Stimulated activated CD8-positive, alpha-beta memory T cell treated with anti-CD3 and anti-CD28 coated beads, Interleukin-7, amount 100 ng/mL, for 24 hours (primary cell): ENCODE measurements around the gene ZC3H7B.

Experiments used
- DNase-seq: peaks from one replicate; pipeline ENCODE4 v3.0.0-alpha.2; 2020; ENCODE audit warnings: low read depth

Gene ZC3H7B

GRCh38 chr22:41332217-41332939 lies 31.1 kb downstream of the ZC3H7B start:
- no peak for DNase-seq

DNA sequence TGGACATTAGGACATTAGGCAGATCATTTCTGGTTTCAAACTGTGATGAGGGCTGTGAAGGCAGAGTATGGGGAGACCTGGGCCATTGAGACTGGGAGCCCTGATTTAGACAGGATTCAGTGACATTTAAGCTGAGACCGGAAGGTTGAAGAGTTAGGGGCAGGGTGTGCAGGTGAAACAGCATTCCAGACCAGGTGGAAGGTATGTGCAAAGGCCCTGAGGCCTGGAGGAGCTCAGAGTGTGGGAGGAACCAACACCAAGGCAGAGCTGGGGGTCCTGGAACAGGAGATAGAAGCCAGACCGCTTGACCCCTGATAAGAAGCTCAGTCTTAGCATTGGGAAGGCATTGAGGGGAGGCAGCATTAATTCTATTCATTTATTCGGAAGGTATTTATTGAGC lies 32.5 kb downstream of the ZC3H7B start:
- DNase-seq, result no peak

DNA sequence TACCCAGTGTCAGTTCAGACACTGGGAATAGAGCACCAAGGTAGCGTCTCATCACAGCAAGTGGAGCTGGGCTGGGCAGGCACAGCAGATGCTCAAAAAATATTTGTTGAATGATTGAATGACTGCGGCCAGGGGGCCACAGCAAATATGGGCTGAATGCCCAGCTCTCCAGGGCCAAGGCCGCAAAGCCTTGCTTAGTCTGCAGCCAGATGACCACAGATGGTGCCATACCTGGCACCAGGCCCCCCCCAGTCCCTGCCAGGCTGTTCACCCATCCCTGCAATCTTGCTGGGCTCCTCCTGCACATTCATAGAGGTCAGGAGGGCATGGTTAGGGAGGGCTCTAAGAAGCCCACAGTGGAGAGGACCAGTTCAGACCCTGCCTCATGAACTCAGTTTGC lies 32.9 kb downstream of the ZC3H7B start:
- no peak for DNase-seq

GRCh38 chr22:41334951-41335635 lies 33.8 kb downstream of the ZC3H7B start:
- DNase-seq, result no peak

GRCh38 chr22:41338614-41339212 lies 37.4 kb downstream of the ZC3H7B start:
- DNase-seq, result no peak

DNA sequence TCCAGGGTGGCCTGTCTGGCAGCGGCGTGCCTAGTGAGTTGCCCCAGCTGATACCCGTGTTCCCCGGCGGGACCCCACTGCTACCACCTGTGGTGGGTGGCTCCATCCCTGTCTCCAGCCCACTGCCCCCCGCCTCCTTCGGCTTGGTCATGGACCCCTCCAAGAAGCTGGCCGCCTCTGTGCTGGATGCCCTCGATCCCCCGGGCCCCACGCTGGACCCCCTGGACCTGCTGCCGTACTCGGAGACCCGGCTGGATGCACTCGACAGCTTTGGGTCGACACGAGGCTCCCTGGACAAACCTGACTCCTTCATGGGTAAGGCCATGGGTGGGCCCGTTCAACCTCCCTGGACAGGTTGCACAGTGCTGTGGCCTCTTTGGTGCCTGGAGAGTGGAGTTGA lies 38.5 kb downstream of the ZC3H7B start:
- DNase-seq, result no peak

DNA sequence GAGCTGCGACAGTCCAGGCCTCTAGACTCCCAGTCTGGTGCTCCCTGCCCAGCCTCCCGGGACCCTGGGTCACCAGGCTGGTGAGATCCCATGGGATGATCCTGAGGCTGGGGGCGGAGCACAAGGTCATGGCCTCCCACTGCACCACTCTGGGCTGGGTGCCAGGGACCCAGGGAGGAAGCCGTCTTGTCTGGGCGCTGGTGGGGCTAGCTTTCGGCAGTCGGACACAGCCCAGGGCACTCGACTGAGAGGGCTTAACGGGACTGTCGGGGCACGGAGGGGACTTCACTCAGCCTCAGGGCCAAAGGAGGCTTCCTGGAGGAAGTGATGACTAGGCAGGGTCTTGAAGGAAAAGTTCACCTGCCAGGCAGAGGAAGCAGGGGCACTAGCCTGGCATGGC lies 39.0 kb downstream of the ZC3H7B start:
- no peak for DNase-seq

DNA sequence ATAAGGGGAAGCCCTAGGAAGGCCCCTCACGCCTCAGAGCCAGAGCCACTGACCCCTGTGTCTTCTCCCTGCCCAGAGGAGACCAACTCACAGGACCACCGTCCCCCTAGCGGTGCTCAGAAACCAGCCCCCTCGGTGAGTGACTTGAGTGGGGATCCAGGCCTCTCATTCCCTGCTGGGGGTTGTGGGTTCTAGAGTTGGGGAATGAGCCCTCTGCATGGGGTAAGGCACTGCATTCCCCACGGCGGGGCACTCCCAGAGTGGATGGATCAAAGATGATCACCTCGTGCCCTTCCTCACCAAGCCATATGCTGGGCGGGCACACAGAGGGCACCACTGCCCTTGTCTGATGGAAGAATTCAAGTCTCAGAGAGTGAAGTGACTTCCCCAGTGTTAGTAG lies 39.7 kb downstream of the ZC3H7B start:
- no peak for DNase-seq

GRCh38 chr22:41341990-41342389 lies 40.7 kb downstream of the ZC3H7B start:
- DNase-seq, result no peak

DNA sequence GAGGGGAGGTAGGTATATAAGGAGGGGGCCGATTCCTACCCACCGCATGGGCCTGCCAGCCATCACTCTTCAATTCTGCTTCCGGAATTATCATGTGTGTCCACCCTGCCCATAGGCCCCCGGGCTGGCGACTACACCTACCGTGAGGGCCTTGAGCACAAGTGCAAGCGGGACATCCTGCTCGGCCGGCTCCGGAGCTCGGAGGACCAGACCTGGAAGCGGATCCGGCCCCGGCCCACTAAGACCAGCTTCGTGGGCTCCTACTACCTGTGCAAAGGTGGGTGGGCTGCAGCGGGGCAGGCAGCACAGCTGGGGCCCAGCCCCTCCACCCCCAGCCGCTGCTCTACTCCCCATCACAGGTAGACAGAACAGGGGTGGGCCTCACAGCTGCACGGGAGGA lies 42.0 kb downstream of the ZC3H7B start:
- DNase-seq, result no peak

DNA sequence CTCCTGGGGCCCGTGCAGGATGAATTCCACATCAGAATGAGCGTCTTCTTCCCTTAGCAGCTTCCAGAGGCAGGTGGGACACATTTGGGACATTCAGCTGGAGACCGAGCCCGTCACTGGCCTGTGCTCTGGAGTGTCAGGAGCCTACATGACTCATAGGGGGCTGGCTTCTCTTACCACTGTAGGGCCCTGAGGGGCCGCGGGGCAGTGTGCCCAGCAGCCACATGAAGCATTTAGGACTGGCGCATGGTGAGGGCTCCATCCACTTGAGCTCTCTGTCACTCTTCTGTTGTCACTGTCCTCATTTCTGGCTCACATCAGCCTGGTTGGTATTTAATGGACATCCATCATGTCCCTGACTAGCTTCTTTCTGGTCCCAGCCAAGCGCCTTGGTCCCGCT lies 42.4 kb downstream of the ZC3H7B start:
- DNase-seq, result no peak

DNA sequence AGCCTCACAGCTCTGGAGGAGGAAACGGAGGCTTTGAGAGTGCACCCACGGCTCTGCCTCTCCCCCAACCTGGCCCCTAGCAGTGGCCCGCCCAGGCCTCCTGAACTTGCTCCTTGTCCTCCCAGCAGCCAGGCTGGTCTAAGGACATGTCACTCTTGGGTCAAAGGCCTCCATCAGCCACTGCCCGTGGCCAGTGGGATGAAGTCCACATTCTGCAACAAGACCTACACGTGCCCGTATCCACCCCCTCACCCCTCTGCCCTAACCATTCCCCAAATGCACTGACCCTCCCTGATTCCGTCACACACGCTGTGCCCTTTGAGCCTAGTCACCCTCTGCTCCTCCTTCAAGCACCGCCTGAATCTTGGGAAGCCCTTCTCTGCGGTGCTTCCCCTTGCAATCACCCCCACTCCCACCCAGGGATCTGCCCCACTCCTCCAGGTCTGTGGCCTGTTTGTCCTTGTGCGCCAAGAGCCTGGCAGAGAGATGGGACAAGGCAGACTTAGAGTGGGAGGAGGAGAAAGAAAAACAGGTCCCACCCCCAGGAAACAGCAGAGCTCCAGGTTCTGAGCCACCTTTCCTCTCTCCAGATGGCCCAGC lies 43.0 kb downstream of the ZC3H7B start:
- DNase-seq, result no peak

- no peak for DNase-seq
These were observed 44.5 kb downstream of the ZC3H7B start for GRCh38 chr22:41345807-41346335.

DNA sequence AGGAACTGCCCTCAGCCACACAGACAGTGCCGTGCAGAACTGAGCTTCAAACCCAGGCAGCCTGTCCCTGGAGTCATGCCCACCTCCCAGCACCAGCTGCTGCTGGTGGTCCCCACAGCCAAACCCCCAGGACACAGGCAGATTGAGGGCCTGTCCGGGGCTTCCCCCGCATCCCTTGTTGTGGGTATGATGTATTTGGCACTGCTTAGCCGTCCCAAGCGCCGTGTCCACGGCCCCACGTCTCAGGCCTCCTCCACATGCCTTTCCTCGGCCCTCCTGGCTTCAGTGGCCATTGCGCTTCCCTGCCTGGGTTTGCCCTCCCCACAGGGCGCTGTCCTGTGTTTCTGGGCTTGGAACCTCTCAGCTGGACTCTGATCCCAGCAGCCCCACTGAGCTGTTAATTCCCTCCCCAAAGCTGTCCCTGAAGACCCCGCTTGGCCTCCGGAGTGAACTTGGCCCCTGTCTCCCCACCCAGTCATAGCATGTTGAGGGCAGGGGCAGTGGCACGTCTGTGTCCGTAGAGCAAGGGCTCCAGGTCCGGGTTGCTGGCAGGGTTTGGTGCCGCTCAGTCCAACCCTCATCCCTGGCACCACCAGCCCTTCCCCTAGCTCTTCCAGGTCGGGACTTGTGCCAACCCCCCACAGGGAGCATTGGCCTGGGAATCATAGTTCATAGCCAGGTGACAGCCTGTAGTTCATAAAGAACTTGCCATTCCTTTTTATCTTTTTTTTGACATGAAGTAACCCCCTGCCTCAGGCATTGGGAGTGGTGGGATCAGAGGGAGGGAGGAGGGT lies 45.9 kb downstream of the ZC3H7B start:
- DNase-seq, result no peak

- no peak for DNase-seq
These were observed 47.7 kb downstream of the ZC3H7B start for GRCh38 chr22:41348964-41349484.

DNA sequence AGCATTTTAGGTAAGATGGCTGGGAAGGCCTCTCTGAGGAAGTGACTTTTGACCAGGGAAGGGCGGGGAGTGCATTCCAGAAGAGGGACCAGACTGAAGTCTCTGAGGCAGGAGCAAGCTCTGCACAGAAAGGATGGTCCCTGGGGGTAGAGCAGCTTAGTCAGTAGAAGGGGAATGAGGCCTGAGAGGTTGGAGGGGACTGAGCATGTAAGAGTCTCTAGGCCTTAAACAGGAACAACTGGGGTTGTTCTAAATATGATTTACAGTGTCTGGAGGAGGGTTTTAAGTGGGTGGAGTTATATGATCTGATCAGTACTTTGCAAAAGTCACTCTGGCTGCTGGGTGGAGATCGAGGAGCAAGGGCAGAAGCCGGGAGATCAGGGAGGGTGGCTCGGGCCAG lies 48.8 kb downstream of the ZC3H7B start:
- DNase-seq, result no peak

DNA sequence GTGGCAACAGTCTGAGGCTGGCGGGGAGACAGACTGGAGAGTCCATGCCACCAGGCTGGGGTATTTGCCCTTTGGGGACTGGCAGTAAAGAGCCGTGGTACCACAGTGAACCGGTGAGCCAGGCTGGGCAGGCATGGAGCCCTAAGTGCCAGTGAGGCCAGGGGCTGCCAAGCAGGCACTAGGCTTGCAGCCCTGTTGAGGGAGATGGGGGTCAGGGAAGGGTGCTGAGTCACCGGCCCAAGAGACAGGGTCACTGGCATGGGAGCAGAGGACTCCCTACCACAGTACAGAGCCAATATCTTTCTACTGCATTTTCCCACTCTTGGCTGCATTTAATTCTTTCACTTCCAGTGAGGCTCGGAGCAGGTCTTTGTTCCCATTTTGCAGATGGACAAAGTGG lies 49.7 kb downstream of the ZC3H7B start:
- DNase-seq, result no peak

- DNase-seq, result no peak
These were observed 50.7 kb downstream of the ZC3H7B start for GRCh38 chr22:41352058-41352457.

DNA sequence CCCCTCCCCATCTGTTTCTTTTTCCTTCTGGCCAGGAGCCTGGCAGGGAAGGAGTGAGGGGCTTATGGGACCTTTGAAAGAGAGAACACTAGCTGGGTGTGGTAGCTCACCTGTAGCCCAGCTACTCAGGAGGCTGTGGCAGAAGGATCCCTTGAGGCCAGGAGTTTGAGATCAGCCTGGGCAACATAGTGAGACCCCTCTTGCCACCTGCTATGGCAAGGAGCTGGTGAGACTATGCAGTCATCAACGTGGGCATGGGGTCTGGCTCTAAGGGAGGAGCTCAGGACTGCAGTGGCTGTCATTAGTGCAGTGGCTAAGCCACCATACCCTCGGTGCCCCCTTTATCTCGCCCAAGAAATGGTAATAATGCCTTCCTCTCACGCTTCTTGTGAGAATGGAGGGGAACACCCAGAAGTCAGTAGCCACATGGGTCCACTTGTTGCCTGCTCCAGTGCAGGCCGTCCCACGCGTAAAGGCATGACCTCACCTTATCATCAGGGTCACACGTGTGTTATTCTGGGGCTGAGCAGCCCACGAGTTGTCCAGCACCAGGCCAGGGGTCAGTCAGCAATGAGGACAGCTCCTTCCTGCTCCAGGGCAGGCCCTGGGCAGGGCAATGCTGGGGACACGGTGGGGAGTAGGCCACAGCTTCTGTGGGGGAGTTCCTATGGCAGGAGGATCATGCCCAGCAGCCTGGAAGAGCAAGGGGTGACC lies 52.7 kb downstream of the ZC3H7B start:
- no peak for DNase-seq

- no peak for DNase-seq
These were observed 53.7 kb downstream of the ZC3H7B start for GRCh38 chr22:41354979-41355378.

- no peak for DNase-seq
These were observed 54.6 kb downstream of the ZC3H7B start for GRCh38 chr22:41355895-41356294.
